ENCODE results near the gene GHRH. TPM values are rescaled to one million over a fixed set of nuclear protein-coding genes. Genes with fewer than 3 reads are reported as not detected.

Gene GHRH
- total and polyA plus RNA-seq, 2 experiments from 2014 or later = not detected

- no peak overlapping the region for H3K27ac ChIP-seq
- H4K20me1 ChIP-seq (ENCODE audit: insufficient read depth, poor library complexity, severe bottlenecking) = no peaks in the 10 kb centered on the region
- no peaks in the 10 kb centered on the region for H3K9me2 ChIP-seq (replicated peaks; ENCODE audit: insufficient read depth)
- DNase-seq (ENCODE audit: low spot score) = no peak
- no peaks in the 10 kb centered on the region for H3K27me3 ChIP-seq
- H3K4me1 ChIP-seq (ENCODE audit: insufficient read depth) = peaks cover 23% of the 10 kb centered on the region
- H3K36me3 ChIP-seq (replicated peaks; ENCODE audit: insufficient read depth, low read depth) = no peaks in the 10 kb centered on the region
- H3K4me2 ChIP-seq = no peak overlapping the region
- no peak overlapping the region for H2AFZ ChIP-seq
- 96% methylated on average over 9 of the region's 9 CpGs for WGBS (ENCODE audit: low lambda C conversion rate, missing lambda C conversion rate)
- H3K9me3 ChIP-seq (ENCODE audit: low read depth) = no peaks in the 10 kb centered on the region
- TF ChIP-seq EZH2phosphoT487 (IDR thresholded peaks at IDR 0.05; ENCODE audit: low read depth, severe bottlenecking, unreplicated experiment) (no peak), CTCF (IDR thresholded peaks at IDR 0.05; ENCODE audit: poor library complexity) (no peak), EZH2 (IDR thresholded peaks at IDR 0.05; ENCODE audit: borderline replicate concordance) (no peak)
- H3K4me3 ChIP-seq = no peak overlapping the region
- peaks cover 68% of the 10 kb centered on the region for H3K79me2 ChIP-seq
Observed at GRCh38 chr20:37301120-37301519, 39.5 kb upstream of the GHRH start.

- Histone ChIP-seq H3K4me2 (no peak overlapping the region), H2AFZ (no peak overlapping the region), H3K27ac (peak overlapping the region; percentile 49), H4K20me1 (ENCODE audit: insufficient read depth, poor library complexity, severe bottlenecking) (no peaks in the 10 kb centered on the region), H3K4me3 (no peak overlapping the region), H3K9me2 (replicated peaks; ENCODE audit: insufficient read depth) (no peaks in the 10 kb centered on the region), H3K9me3 (ENCODE audit: low read depth) (no peaks in the 10 kb centered on the region), H3K79me2 (peaks cover 68% of the 10 kb centered on the region), H3K36me3 (replicated peaks; ENCODE audit: insufficient read depth, low read depth) (no peaks in the 10 kb centered on the region), H3K27me3 (no peaks in the 10 kb centered on the region), H3K4me1 (ENCODE audit: insufficient read depth) (peaks cover 34% of the 10 kb centered on the region)
- TF ChIP-seq EZH2phosphoT487 (IDR thresholded peaks at IDR 0.05; ENCODE audit: low read depth, severe bottlenecking, unreplicated experiment) (no peak), CTCF (IDR thresholded peaks at IDR 0.05; ENCODE audit: poor library complexity) (no peak), EZH2 (IDR thresholded peaks at IDR 0.05; ENCODE audit: borderline replicate concordance) (no peak)
- 75% methylated on average over 6 of the region's 6 CpGs for WGBS (ENCODE audit: low lambda C conversion rate, missing lambda C conversion rate)
- DNase-seq (ENCODE audit: low spot score) = no peak
Observed at GRCh38 chr20:37299718-37300528, 38.3 kb upstream of the GHRH start.

GRCh38 chr20:37298190-37298939 lies 36.8 kb upstream of the GHRH start:
- Histone ChIP-seq H2AFZ (no peak overlapping the region), H3K27ac (peak overlapping the region; percentile 77), H3K4me2 (no peak overlapping the region), H3K9me3 (ENCODE audit: low read depth) (no peaks in the 10 kb centered on the region), H3K27me3 (no peaks in the 10 kb centered on the region), H4K20me1 (ENCODE audit: insufficient read depth, poor library complexity, severe bottlenecking) (no peaks in the 10 kb centered on the region), H3K9me2 (replicated peaks; ENCODE audit: insufficient read depth) (no peaks in the 10 kb centered on the region), H3K79me2 (peaks cover 74% of the 10 kb centered on the region), H3K4me3 (no peak overlapping the region), H3K36me3 (replicated peaks; ENCODE audit: insufficient read depth, low read depth) (no peaks in the 10 kb centered on the region), H3K4me1 (ENCODE audit: insufficient read depth) (peaks cover 45% of the 10 kb centered on the region)
- no peak for TF ChIP-seq EZH2 (IDR thresholded peaks at IDR 0.05; ENCODE audit: borderline replicate concordance)
- TF ChIP-seq CTCF (IDR thresholded peaks at IDR 0.05; ENCODE audit: poor library complexity) = no peak
- TF ChIP-seq EZH2phosphoT487 (IDR thresholded peaks at IDR 0.05; ENCODE audit: low read depth, severe bottlenecking, unreplicated experiment) = no peak
- DNase-seq (ENCODE audit: low spot score) = no peak
- 93% methylated on average over 6 of the region's 6 CpGs for WGBS (ENCODE audit: low lambda C conversion rate, missing lambda C conversion rate)

Measured in hepatocyte (in vitro differentiated cells).